ENCODE data around the gene WDR45B. TPM values are rescaled to one million over a fixed set of nuclear protein-coding genes. Genes with fewer than 3 reads are reported as not detected.
A peak's percentile ranks its signal among the peaks of the same experiment; 100 is the strongest.

WDR45B gene
- total RNA-seq, 2 donors from 2014 or later = 50.0 to 55.7 TPM

GRCh38 chr17:82595893-82596292, 52.4 kb downstream of the WDR45B start:
- H3K27me3 ChIP-seq (replicated peaks; ENCODE audit: insufficient read depth) = no peaks in the 10 kb centered on the region
- no peak overlapping the region for H3K27ac ChIP-seq
- no peak for DNase-seq (ENCODE audit: low spot score)
- H3K36me3 ChIP-seq = peaks cover 13% of the 10 kb centered on the region
- H3K4me1 ChIP-seq (ENCODE audit: control insufficient read depth in 1 of 2, low read depth in 2 of 2) = peaks cover 18 to 29% of the 10 kb centered on the region in 2 donors
- ATAC-seq (ENCODE audit: insufficient number of reproducible peaks, low FRiP score, low read depth) = no peak
- H3K9me3 ChIP-seq = no peaks in the 10 kb centered on the region
- H3K4me3 ChIP-seq = no peak overlapping the region
- TF ChIP-seq, protein P1, sequence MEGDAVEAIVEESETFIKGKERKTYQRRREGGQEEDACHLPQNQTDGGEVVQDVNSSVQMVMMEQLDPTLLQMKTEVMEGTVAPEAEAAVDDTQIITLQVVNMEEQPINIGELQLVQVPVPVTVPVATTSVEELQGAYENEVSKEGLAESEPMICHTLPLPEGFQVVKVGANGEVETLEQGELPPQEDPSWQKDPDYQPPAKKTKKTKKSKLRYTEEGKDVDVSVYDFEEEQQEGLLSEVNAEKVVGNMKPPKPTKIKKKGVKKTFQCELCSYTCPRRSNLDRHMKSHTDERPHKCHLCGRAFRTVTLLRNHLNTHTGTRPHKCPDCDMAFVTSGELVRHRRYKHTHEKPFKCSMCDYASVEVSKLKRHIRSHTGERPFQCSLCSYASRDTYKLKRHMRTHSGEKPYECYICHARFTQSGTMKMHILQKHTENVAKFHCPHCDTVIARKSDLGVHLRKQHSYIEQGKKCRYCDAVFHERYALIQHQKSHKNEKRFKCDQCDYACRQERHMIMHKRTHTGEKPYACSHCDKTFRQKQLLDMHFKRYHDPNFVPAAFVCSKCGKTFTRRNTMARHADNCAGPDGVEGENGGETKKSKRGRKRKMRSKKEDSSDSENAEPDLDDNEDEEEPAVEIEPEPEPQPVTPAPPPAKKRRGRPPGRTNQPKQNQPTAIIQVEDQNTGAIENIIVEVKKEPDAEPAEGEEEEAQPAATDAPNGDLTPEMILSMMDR (IDR thresholded peaks at IDR 0.05) = no peak

DNA sequence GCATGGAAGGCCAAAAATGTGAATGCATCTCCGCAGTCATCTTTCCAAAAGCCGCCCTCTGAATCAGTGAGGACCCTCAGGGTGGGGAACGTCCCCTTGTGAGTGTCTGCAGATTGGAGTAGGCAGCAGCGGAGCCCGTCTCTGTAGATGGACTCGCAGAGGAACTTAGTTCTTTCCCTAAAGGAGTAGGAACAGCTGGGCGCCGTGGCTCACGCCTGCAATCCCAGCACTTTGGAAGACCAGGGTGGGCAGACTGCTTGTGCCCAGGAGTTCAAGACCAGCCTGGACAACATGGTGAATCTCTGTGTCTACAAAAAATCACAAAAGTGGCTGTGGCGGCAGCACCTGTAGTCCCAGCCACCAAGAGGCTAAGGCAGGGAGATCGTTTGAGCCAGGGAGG, 53.7 kb downstream of the WDR45B start:
- TF ChIP-seq, protein P1 (IDR thresholded peaks at IDR 0.05) = no peak
- DNase-seq (ENCODE audit: low spot score) (no peak), ATAC-seq (ENCODE audit: insufficient number of reproducible peaks, low FRiP score, low read depth) (no peak)
- no peak overlapping the region for H3K27ac ChIP-seq
- H3K36me3 ChIP-seq = peaks cover 13% of the 10 kb centered on the region
- H3K4me1 ChIP-seq (ENCODE audit: control insufficient read depth in 1 of 2, low read depth in 2 of 2) = peaks cover 20 to 29% of the 10 kb centered on the region in 2 donors
- no peaks in the 10 kb centered on the region for H3K27me3 ChIP-seq (replicated peaks; ENCODE audit: insufficient read depth)
- H3K4me3 ChIP-seq = no peak overlapping the region
- no peaks in the 10 kb centered on the region for H3K9me3 ChIP-seq

GRCh38 chr17:82593590-82594087, 54.6 kb downstream of the WDR45B start:
- H3K27ac ChIP-seq = peak overlapping the region; percentile 81 to 89
- H3K36me3 ChIP-seq = peaks cover 13% of the 10 kb centered on the region
- H3K27me3 ChIP-seq (replicated peaks; ENCODE audit: insufficient read depth) = no peaks in the 10 kb centered on the region
- peak overlapping the region; percentile 92 for H3K4me3 ChIP-seq
- H3K4me1 ChIP-seq (ENCODE audit: control insufficient read depth in 1 of 2, low read depth in 2 of 2) = peaks cover 20 to 29% of the 10 kb centered on the region in 2 donors
- TF ChIP-seq, protein P1 (IDR thresholded peaks at IDR 0.05) = no peak
- ATAC-seq (ENCODE audit: insufficient number of reproducible peaks, low FRiP score, low read depth) = no peak
- DNase-seq (ENCODE audit: low spot score) = no peak
- no peaks in the 10 kb centered on the region for H3K9me3 ChIP-seq

GRCh38 chr17:82592767-82593589, 55.3 kb downstream of the WDR45B start:
- Histone ChIP-seq H3K9me3 (no peaks in the 10 kb centered on the region), H3K27ac (peak overlapping the region; percentile 81 to 89), H3K4me3 (peak overlapping the region; percentile 92), H3K27me3 (replicated peaks; ENCODE audit: insufficient read depth) (no peaks in the 10 kb centered on the region), H3K36me3 (peaks cover 16% of the 10 kb centered on the region), H3K4me1 (ENCODE audit: control insufficient read depth in 1 of 2, low read depth in 2 of 2) (peaks cover 20 to 29% of the 10 kb centered on the region in 2 donors)
- TF ChIP-seq, protein P1 (IDR thresholded peaks at IDR 0.05) = no peak
- ATAC-seq (ENCODE audit: insufficient number of reproducible peaks, low FRiP score, low read depth) (no peak), DNase-seq (ENCODE audit: low spot score) (no peak)

GRCh38 chr17:82592289-82592766, 55.9 kb downstream of the WDR45B start:
- TF ChIP-seq, protein P1 (IDR thresholded peaks at IDR 0.05) = no peak
- peak overlapping the region; percentile 92 for H3K4me3 ChIP-seq
- no peaks in the 10 kb centered on the region for H3K27me3 ChIP-seq (replicated peaks; ENCODE audit: insufficient read depth)
- peaks cover 21% of the 10 kb centered on the region for H3K36me3 ChIP-seq
- H3K9me3 ChIP-seq = no peaks in the 10 kb centered on the region
- peaks cover 20 to 29% of the 10 kb centered on the region in 2 donors for H3K4me1 ChIP-seq (ENCODE audit: control insufficient read depth in 1 of 2, low read depth in 2 of 2)
- DNase-seq (ENCODE audit: low spot score) = no peak
- ATAC-seq (ENCODE audit: insufficient number of reproducible peaks, low FRiP score, low read depth) = no peak
- peak overlapping the region; percentile 81 to 89 for H3K27ac ChIP-seq
